ENCODE results near the gene AACS.

DNA sequence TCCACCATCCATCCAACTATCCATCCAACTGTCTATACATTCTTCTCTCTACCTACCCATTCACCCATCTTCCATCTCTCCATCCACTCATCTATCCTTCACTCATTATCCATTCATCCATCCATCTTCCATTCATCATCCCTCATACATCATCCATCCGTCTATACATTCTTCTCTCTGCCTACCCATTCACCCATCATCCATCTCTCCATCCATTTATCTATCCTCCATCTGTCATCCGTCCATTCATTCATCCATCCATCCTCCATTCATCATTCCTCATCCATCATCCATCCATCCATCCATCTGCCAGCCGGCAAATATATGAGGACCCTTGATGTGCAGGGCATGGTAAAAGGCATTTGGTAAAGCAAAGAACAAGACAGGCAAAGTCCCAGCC, 25.2 kb downstream of the AACS start:
- TF ChIP-seq, protein P1, sequence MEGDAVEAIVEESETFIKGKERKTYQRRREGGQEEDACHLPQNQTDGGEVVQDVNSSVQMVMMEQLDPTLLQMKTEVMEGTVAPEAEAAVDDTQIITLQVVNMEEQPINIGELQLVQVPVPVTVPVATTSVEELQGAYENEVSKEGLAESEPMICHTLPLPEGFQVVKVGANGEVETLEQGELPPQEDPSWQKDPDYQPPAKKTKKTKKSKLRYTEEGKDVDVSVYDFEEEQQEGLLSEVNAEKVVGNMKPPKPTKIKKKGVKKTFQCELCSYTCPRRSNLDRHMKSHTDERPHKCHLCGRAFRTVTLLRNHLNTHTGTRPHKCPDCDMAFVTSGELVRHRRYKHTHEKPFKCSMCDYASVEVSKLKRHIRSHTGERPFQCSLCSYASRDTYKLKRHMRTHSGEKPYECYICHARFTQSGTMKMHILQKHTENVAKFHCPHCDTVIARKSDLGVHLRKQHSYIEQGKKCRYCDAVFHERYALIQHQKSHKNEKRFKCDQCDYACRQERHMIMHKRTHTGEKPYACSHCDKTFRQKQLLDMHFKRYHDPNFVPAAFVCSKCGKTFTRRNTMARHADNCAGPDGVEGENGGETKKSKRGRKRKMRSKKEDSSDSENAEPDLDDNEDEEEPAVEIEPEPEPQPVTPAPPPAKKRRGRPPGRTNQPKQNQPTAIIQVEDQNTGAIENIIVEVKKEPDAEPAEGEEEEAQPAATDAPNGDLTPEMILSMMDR (IDR thresholded peaks at IDR 0.05): no peak
- no peak for TF ChIP-seq POLR2A (IDR thresholded peaks at IDR 0.05)

All from body of pancreas (tissue), 4 donors.